ENCODE measurements around the gene SLC38A4.

SLC38A4 gene

DNA sequence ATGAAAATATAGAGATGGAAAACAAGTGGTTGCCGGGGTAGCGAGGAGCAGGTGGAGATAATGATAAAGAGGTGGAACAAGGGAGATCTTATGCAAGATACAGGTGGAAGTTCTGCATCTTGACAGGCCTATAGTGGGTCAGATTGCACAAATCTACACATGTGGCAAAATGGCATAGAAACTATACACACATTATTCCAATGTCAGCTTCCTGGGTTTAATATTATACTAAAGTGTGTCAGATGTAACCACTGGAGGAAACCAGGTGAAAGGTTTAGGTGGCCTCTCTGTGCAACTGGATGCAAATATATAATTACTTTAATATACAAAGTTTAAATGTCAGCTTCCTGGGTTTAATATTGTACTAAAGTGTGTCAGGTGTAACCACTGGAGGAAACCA lies 1.1 kb downstream of the SLC38A4 start:
- no peak overlapping the region for H3K4me3 ChIP-seq (ENCODE audit: low read depth, low read length)
- H3K27me3 ChIP-seq, result peaks cover 13% of the 10 kb centered on the region
- no peaks in the 10 kb centered on the region for H3K4me1 ChIP-seq
- H3K9me3 ChIP-seq, result no peaks in the 10 kb centered on the region
- no peak for DNase-seq
- TF ChIP-seq, protein P1, sequence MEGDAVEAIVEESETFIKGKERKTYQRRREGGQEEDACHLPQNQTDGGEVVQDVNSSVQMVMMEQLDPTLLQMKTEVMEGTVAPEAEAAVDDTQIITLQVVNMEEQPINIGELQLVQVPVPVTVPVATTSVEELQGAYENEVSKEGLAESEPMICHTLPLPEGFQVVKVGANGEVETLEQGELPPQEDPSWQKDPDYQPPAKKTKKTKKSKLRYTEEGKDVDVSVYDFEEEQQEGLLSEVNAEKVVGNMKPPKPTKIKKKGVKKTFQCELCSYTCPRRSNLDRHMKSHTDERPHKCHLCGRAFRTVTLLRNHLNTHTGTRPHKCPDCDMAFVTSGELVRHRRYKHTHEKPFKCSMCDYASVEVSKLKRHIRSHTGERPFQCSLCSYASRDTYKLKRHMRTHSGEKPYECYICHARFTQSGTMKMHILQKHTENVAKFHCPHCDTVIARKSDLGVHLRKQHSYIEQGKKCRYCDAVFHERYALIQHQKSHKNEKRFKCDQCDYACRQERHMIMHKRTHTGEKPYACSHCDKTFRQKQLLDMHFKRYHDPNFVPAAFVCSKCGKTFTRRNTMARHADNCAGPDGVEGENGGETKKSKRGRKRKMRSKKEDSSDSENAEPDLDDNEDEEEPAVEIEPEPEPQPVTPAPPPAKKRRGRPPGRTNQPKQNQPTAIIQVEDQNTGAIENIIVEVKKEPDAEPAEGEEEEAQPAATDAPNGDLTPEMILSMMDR (IDR thresholded peaks at IDR 0.05; ENCODE audit: low read depth, low read length), result no peak
- H3K36me3 ChIP-seq, result no peaks in the 10 kb centered on the region

DNA sequence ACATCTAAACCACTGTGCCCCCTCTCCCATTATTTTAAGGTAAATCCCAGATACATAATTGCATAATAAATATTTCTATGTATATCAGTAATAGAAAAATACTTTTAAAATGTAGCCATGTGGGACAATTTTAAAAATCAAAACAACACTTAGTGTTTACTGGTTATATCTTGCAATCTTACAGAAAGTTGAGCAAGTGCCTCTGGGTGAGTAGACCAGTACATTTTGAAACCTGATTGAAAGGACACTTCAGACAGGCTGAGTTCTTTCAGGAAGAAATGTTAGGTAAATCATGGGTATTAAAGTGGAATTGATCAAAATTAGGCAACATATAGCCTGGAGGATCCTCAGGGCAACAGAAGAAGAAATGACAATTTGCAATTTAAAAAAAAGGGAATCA lies 7.2 kb downstream of the SLC38A4 start:
- H3K4me1 ChIP-seq, result no peaks in the 10 kb centered on the region
- no peaks in the 10 kb centered on the region for H3K27me3 ChIP-seq
- TF ChIP-seq, protein P1 (IDR thresholded peaks at IDR 0.05; ENCODE audit: low read depth, low read length), result no peak
- H3K36me3 ChIP-seq, result no peaks in the 10 kb centered on the region
- H3K9me3 ChIP-seq, result no peaks in the 10 kb centered on the region
- DNase-seq, result no peak
- H3K4me3 ChIP-seq (ENCODE audit: low read depth, low read length), result no peak overlapping the region

DNA sequence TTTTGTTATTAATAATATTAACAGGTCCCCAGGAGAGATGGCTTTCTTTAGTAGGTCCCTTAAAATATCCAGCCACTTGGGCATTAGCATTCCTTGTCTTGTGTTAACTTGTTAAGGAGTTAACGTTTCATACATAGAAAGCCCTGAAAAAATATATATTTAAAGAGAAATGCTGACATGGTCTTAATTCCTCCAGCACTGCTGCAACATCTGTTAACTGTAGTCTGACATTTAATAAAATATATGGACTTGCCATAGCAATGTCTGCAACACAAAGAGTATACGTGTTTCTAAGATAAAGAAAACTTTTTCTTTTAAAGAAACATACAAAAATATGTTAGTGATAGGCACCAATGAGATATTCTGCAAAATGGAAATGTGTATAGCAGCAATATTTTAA lies 10.0 kb downstream of the SLC38A4 start:
- DNase-seq, result no peak
- Histone ChIP-seq H3K4me1 (no peaks in the 10 kb centered on the region), H3K27me3 (no peaks in the 10 kb centered on the region), H3K4me3 (ENCODE audit: low read depth, low read length) (no peak overlapping the region), H3K9me3 (no peaks in the 10 kb centered on the region), H3K36me3 (no peaks in the 10 kb centered on the region)
- TF ChIP-seq, protein P1 (IDR thresholded peaks at IDR 0.05; ENCODE audit: low read depth, low read length), result no peak

DNA sequence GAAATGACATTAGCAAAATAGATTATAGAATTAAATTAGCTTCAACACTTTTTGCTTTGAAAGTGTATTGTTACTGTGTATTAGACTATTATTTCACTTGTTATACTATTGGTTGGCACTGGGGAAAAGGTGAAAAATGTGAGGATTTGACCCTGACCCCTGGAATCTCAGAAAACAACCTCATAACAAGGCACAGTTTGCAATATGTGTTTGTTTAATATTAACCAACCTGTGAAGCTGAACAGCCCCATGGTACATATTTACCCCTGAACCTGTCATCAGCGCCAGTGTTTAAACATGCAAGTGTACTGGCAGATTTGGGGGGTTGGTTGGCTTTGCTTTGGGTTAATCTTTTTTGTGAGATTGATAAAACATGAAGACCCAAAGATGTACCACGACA lies 11.7 kb downstream of the SLC38A4 start:
- DNase-seq, result no peak
- H3K9me3 ChIP-seq, result no peaks in the 10 kb centered on the region
- H3K4me3 ChIP-seq (ENCODE audit: low read depth, low read length), result no peak overlapping the region
- H3K36me3 ChIP-seq, result no peaks in the 10 kb centered on the region
- no peaks in the 10 kb centered on the region; the same call in 1 of the 2 replicates for H3K27me3 ChIP-seq
- TF ChIP-seq, protein P1 (IDR thresholded peaks at IDR 0.05; ENCODE audit: low read depth, low read length), result no peak
- no peaks in the 10 kb centered on the region for H3K4me1 ChIP-seq

DNA sequence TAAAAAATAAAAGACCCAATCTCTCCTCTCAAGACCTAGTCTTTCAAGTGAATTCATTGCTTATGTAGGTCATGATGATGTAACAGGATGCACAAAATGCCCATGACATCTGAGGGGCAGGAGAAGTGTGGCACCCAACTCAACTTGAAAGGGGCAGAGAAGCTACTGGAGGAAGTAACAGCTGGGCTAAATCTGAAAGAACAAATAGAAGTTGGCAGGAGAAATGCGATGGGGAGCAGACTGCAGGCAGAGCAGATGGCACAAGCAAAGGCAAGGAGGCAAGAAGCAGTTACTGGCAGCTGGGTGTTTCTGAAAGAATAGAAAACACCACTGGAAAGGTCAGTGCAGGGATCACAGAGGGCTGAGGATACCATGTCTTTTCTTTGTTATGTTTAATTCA lies 14.6 kb downstream of the SLC38A4 start:
- Histone ChIP-seq H3K27me3 (no peaks in the 10 kb centered on the region; the same call in 1 of the 2 replicates), H3K4me1 (no peaks in the 10 kb centered on the region), H3K36me3 (no peaks in the 10 kb centered on the region), H3K4me3 (ENCODE audit: low read depth, low read length) (no peak overlapping the region), H3K9me3 (no peaks in the 10 kb centered on the region)
- DNase-seq, result no peak
- TF ChIP-seq, protein P1 (IDR thresholded peaks at IDR 0.05; ENCODE audit: low read depth, low read length), result no peak

DNA sequence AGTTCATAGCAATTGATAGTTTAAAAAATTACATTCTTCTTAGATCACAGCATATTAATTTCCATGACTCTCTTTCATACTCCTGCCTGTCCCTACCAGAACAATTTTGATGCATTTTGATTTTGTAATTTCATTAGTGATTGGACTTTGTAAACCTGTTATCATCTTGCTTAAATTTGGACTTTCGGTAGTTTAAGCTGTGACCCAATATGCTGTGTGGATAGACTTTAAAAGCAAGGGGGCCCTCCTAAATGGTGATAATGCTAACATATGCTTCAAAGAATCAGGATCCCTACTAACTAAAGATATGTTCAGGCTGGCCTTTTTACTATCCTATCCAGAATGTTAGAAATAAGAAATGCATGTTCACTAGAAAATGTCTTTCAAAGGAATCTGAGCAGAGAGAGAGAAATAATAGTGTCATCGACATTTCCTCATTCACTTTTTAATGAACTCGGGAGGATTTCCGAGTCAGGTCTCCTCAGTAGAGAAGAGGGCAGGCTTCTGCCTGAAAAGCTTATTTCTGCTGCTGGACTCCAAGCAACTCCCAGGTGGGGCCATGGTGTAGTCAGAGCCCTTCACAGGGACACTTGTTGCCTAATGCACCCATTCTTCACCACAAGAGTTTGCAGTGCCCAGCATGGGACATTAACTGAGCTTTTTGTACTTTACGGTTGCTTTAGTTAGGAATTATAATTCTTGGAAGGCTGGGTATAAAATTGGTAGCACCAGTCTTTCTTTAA lies 16.7 kb downstream of the SLC38A4 start:
- no peak overlapping the region for H3K4me3 ChIP-seq (ENCODE audit: low read depth, low read length)
- no peaks in the 10 kb centered on the region for H3K4me1 ChIP-seq
- no peak for DNase-seq
- TF ChIP-seq, protein P1 (IDR thresholded peaks at IDR 0.05; ENCODE audit: low read depth, low read length), result no peak
- no peaks in the 10 kb centered on the region for H3K36me3 ChIP-seq
- H3K9me3 ChIP-seq, result no peaks in the 10 kb centered on the region
- no peaks in the 10 kb centered on the region; the same call in 1 of the 2 replicates for H3K27me3 ChIP-seq

Data from BE2C (cell line).